Gastrocnemius medialis (tissue), 4 donors: ENCODE measurements around the gene UROC1.

Experiments used
- CTCF ChIP-seq, 5 experiments: fragments of 450-650 bp in 3 of 5; fragments of 200-600 bp in 2 of 5; sonication (generic) in 2 of 5; IDR thresholded peaks in 4 of 5; conservative IDR thresholded peaks in 1 of 5; 1 replicate in 4 of 5; 2 replicates in 1 of 5; pipeline ENCODE4 v1.5.1; 2016 to 2019; ENCODE audit warnings: antibody characterized with exemption in 5 of 5, mild to moderate bottlenecking in 3 of 5, moderate library complexity in 3 of 5
- POLR2A ChIP-seq, 2 donors: fragments of 450-650 bp; IDR thresholded peaks; one replicate each; pipeline ENCODE4 v1.6.1; 2017; ENCODE audit warnings: antibody characterized with exemption in 2 of 2, mild to moderate bottlenecking in 2 of 2, moderate library complexity in 2 of 2

GRCh38 chr3:126485956-126486355 is 31.6 kb downstream of the UROC1 start:
- TF ChIP-seq CTCF (IDR thresholded peaks at IDR 0.05 in 4 of 5, conservative IDR thresholded peaks at IDR 0.05 in 1 of 5) (no peak), POLR2A (IDR thresholded peaks at IDR 0.05) (no peak)
